ENCODE data around the gene DCD.

DCD gene

DNA sequence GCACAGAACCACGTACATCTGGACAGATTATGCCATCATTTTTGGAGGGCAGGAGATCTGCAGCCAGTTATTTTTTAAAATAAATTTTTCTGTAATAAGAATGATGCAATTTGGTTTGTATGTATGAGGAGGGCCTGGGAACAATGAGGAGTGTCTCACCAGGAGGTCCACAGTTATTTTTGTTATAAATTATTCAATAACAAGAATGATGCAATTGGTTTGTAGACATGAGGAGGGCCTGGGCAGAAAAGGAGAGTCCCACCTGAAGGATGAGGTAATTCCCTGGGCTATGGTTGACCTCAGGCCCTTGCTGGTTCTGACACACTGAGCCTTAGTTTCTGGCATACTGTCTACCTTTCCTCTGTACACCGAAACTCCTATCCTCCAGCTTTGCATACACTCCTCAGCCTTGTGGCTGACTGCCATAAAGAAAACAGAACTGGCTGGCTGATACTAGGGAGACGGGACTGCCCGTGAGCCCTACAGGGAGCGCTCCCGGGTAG lies 9.0 kb upstream of the DCD start:
- peak; percentile 15 for DNase-seq (ENCODE audit: low read depth)
- TF ChIP-seq, protein P1, sequence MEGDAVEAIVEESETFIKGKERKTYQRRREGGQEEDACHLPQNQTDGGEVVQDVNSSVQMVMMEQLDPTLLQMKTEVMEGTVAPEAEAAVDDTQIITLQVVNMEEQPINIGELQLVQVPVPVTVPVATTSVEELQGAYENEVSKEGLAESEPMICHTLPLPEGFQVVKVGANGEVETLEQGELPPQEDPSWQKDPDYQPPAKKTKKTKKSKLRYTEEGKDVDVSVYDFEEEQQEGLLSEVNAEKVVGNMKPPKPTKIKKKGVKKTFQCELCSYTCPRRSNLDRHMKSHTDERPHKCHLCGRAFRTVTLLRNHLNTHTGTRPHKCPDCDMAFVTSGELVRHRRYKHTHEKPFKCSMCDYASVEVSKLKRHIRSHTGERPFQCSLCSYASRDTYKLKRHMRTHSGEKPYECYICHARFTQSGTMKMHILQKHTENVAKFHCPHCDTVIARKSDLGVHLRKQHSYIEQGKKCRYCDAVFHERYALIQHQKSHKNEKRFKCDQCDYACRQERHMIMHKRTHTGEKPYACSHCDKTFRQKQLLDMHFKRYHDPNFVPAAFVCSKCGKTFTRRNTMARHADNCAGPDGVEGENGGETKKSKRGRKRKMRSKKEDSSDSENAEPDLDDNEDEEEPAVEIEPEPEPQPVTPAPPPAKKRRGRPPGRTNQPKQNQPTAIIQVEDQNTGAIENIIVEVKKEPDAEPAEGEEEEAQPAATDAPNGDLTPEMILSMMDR (IDR thresholded peaks at IDR 0.05; ENCODE audit: insufficient read depth, low read depth, low read length, missing control alignments), result no peak
- no peak overlapping the region for H3K4me3 ChIP-seq (ENCODE audit: low read depth, low read length)

DNA sequence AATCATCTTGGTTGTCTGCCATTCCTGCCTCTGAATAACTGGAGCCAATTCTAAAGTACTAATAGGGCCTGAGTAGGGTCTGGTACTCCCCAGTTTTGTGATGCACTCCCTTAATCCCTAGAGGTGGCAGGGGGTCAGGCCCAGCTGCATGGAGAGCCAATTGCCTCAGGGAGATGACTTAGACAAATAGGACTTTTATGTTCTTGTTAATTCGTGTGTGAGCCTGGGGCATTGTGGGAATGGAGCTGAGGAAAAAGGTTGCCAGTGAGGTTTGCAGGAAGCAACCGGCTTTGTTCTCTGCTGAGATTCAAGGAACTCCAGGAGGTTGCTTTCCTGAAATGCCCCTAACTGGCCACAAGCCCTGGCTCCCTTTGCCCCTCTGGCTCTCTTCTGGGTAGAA lies 6.8 kb upstream of the DCD start:
- TF ChIP-seq, protein P1 (IDR thresholded peaks at IDR 0.05; ENCODE audit: insufficient read depth, low read depth, low read length, missing control alignments), result no peak
- DNase-seq (ENCODE audit: low read depth), result no peak
- no peak overlapping the region for H3K4me3 ChIP-seq (ENCODE audit: low read depth, low read length)

DNA sequence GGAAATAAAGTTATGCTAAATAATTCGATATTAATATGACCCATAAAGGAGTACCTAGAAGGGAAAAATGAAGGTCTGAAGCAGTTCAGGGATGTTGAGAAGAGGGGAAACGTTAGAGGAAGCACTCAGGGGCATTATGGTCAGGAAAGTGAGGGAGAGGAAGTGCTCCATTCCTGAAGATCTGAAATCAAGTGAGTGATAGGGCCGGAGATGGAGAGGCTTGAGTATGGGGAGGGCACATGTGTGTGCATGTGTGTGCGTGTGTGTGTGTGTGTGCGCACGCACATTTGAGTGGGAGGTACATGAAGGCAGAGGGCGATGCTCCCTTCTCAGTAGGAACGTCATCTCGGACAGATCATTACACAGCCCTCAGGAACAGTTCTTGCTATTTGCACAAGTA lies 4.9 kb upstream of the DCD start:
- no peak overlapping the region for H3K4me3 ChIP-seq (ENCODE audit: low read depth, low read length)
- TF ChIP-seq, protein P1 (IDR thresholded peaks at IDR 0.05; ENCODE audit: insufficient read depth, low read depth, low read length, missing control alignments), result no peak
- DNase-seq (ENCODE audit: low read depth), result no peak

DNA sequence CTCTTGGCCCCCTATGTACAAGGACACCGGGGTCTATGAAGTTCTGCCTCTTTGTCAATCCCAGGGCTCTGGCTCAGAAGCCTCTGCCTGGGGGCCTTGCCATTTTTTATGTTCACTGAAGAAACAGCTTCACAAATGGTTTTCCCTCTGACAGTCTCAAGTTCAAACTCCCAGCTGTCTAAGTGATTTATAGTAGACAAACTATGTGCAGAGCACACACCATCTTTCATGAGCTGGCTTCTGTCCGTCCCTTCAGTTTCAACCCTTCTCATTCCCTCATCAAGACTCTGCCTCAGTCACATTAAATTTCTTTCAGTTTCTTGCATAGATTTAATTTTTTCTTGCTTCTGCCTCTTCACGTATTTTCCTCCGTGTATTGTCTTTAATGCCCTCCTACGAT lies 2.7 kb upstream of the DCD start:
- no peak overlapping the region for H3K4me3 ChIP-seq (ENCODE audit: low read depth, low read length)
- TF ChIP-seq, protein P1 (IDR thresholded peaks at IDR 0.05; ENCODE audit: insufficient read depth, low read depth, low read length, missing control alignments), result no peak
- no peak for DNase-seq (ENCODE audit: low read depth)

DNA sequence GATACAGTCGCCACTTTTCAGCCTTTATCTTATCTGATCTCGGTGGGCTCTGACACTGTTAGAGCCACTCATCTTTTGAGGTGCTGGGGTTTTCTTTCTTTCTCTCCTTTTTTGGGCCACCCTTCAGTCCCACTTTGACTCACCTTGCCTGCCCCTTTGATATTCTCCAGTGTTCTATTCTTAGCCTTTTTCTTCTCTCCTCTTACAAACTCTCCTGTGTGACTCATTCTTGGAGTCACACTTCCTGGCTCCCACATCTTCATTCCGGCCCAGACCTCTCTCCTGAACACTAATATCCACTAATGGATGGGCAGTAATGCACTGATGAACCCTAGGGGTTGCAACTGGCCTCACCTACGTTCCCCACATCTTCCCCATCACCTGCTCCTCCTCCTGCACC lies 2.2 kb upstream of the DCD start:
- TF ChIP-seq, protein P1 (IDR thresholded peaks at IDR 0.05; ENCODE audit: insufficient read depth, low read depth, low read length, missing control alignments), result no peak
- no peak for DNase-seq (ENCODE audit: low read depth)
- H3K4me3 ChIP-seq (ENCODE audit: low read depth, low read length), result no peak overlapping the region

DNA sequence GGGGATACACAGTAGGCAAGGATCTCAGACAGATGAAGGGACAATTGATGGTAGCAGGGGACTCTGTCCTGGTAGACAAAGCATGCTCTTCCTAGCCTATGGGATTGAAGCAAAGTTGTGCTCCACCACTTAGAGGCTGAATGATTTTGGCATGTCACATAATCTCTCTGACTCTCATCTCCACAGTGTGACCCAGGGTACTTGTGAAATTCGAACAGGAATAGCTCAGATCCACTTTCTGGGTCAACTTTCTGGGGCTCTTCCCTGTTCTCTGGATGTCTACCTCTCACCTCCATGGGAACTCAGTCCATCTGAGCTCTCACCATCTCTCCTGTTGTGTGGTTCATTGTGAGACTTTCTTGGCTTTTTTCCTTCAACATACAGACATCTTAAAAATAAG lies 1.7 kb upstream of the DCD start:
- TF ChIP-seq, protein P1 (IDR thresholded peaks at IDR 0.05; ENCODE audit: insufficient read depth, low read depth, low read length, missing control alignments), result no peak
- no peak for DNase-seq (ENCODE audit: low read depth)
- no peak overlapping the region for H3K4me3 ChIP-seq (ENCODE audit: low read depth, low read length)

DNA sequence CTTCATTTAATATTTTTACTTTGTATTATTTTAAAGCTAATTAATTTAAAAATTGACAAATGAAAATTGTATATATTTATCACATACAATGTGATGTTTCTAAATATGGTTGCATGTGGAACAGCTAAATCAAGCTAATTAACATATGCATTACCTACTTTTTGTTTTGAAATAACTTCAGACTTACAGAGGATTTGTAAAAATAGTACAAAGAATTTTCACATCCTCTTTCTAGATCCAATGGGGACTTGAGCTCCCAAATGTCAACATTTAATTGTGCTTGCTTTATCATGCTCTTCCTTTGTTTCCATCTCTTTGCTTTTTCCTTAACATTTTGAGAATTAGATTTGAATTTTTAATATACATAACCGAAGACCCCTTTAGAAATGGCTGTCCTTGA lies 6.6 kb downstream of the DCD start:
- TF ChIP-seq, protein P1 (IDR thresholded peaks at IDR 0.05; ENCODE audit: insufficient read depth, low read depth, low read length, missing control alignments), result no peak
- DNase-seq (ENCODE audit: low read depth), result no peak
- no peak overlapping the region for H3K4me3 ChIP-seq (ENCODE audit: low read depth, low read length)

All from GM12865 (cell line).